IMR-90 (cell line): ENCODE measurements around the gene TMEM131L. TPM values are rescaled to one million over a fixed set of nuclear protein-coding genes. Genes with fewer than 3 reads are reported as not detected.

ENCODE experiments used
- ATAC-seq: fragments of 200-7000 bp; cut with Tn5 transposase; 2 replicates; pipeline ENCODE4 v1.9.1; 2020; ENCODE audit warnings: low read depth, mild to moderate bottlenecking, moderate library complexity
- BruUV-seq: library from RNA; stranded (reverse); fragments of 400-500 nt; replicated peaks from 2 replicates; lab custom pipeline; 2021; lab: Mats Ljungman, UMichigan
- CTCF ChIA-PET: fragments of 300-600 bp; formaldehyde crosslinking; extraction: SDS; loops from one replicate; lab custom pipeline; 2021; ENCODE audit warnings: antibody characterized with exemption; lab: Yijun Ruan, JAX
- POLR2A ChIA-PET: fragments of 300-600 bp; sonication (Branson Sonifier 250); formaldehyde crosslinking; loops from one replicate; lab custom pipeline; 2022; ENCODE audit warnings: antibody characterized with exemption; ENCODE audit not compliant: unreplicated experiment; lab: Charles Lee
- DNase-seq: peaks from one replicate; pipeline ENCODE4 v3.0.0; 2013
- H2AFZ ChIP-seq: replicated peaks from 2 replicates; pipeline ENCODE3; 2013; ENCODE audit warnings: low read length, mild to moderate bottlenecking; ENCODE audit not compliant: poor library complexity
- H2AK5ac ChIP-seq: 2 replicates; pipeline ENCODE4 v1.6.1; 2013; ENCODE audit warnings: low read depth, low read length, inconsistent platforms
- H2AK9ac ChIP-seq: replicated peaks from 2 replicates; pipeline ENCODE3; 2013; ENCODE audit warnings: mild to moderate bottlenecking, low read depth, low read length, moderate library complexity; ENCODE audit not compliant: poor library complexity
- H2BK120ac ChIP-seq: 2 replicates; pipeline ENCODE4 v1.6.1; 2013; ENCODE audit warnings: low read depth, low read length, inconsistent platforms
- H2BK15ac ChIP-seq: 3 replicates; pipeline ENCODE4 v1.6.1; 2013; ENCODE audit warnings: low read depth, low read length, inconsistent platforms
- H2BK20ac ChIP-seq: 2 replicates; pipeline ENCODE4 v1.6.1; 2013; ENCODE audit warnings: low read depth, mild to moderate bottlenecking, inconsistent platforms, low read length, moderate library complexity
- H2BK5ac ChIP-seq: 2 replicates; pipeline ENCODE4 v1.6.1; 2013; ENCODE audit warnings: mild to moderate bottlenecking, low read depth, low read length, inconsistent platforms; ENCODE audit not compliant: poor library complexity, severe bottlenecking
- H3K14ac ChIP-seq: replicated peaks from 2 replicates; pipeline ENCODE4 v1.6.1; 2013; ENCODE audit warnings: low read depth, low read length, inconsistent platforms
- H3K18ac ChIP-seq: 2 replicates; pipeline ENCODE4 v1.6.1; 2013; ENCODE audit warnings: low read depth, low read length, control low read depth
- H3K23ac ChIP-seq: 2 replicates; pipeline ENCODE4 v1.6.1; 2013; ENCODE audit warnings: low read depth, low read length, inconsistent platforms
- H3K27ac ChIP-seq: 2 replicates; pipeline ENCODE4 v1.5.1; 2013; ENCODE audit warnings: mild to moderate bottlenecking, control low read depth, low read length; ENCODE audit not compliant: insufficient read depth
- H3K27me3 ChIP-seq: 2 replicates; pipeline ENCODE4 v1.6.1; 2013; ENCODE audit warnings: low read length; ENCODE audit not compliant: control insufficient read depth, insufficient read depth
- H3K36me3 ChIP-seq: 2 replicates; pipeline ENCODE4 v1.6.1; 2013; ENCODE audit warnings: low read length, mixed read lengths; ENCODE audit not compliant: control insufficient read depth, insufficient read depth
- H3K4ac ChIP-seq: 2 replicates; pipeline ENCODE4 v1.6.1; 2013; ENCODE audit warnings: low read depth, low read length, inconsistent platforms
- H3K4me1 ChIP-seq: 2 replicates; pipeline ENCODE4 v1.6.1; 2013; ENCODE audit warnings: low read length, mixed read lengths; ENCODE audit not compliant: control insufficient read depth, insufficient read depth
- H3K4me2 ChIP-seq: 2 replicates; pipeline ENCODE4 v1.6.1; 2013; ENCODE audit warnings: low read depth, mild to moderate bottlenecking, control low read depth, low read length, moderate library complexity
- H3K4me3 ChIP-seq: 2 replicates; pipeline ENCODE4 v1.5.1; 2013; ENCODE audit warnings: low read depth, mild to moderate bottlenecking, control low read depth, low read length, moderate library complexity; ENCODE audit not compliant: insufficient read depth
- H3K56ac ChIP-seq: 2 replicates; pipeline ENCODE4 v1.6.1; 2013; ENCODE audit warnings: low read length, inconsistent platforms; ENCODE audit not compliant: insufficient read depth; ENCODE audit errors: extremely low read depth
- H3K79me1 ChIP-seq, 2 experiments: 2 replicates each; pipeline ENCODE4 v1.6.1; 2013; ENCODE audit warnings: low read length in 2 of 2, inconsistent platforms in 1 of 2, low read depth in 1 of 2
- H3K9ac ChIP-seq: 2 replicates; pipeline ENCODE4 v1.6.1; 2013; ENCODE audit warnings: low read depth, low read length, control low read depth
- H3K9me1 ChIP-seq: 2 replicates; pipeline ENCODE4 v1.6.1; 2013; ENCODE audit warnings: low read length, inconsistent platforms; ENCODE audit not compliant: insufficient read depth
- H3K9me3 ChIP-seq: 2 replicates; pipeline ENCODE4 v1.6.1; 2013; ENCODE audit warnings: low read length; ENCODE audit not compliant: control insufficient read depth, insufficient read depth
- H4K20me1 ChIP-seq: 2 replicates; pipeline ENCODE4 v1.6.1; 2013; ENCODE audit warnings: low read length, inconsistent platforms; ENCODE audit not compliant: insufficient read depth
- H4K5ac ChIP-seq: 2 replicates; pipeline ENCODE4 v1.6.1; 2013; ENCODE audit warnings: mild to moderate bottlenecking, low read depth, low read length, control low read depth
- H4K8ac ChIP-seq, 2 experiments: 2 replicates each; pipeline ENCODE4 v1.6.1; 2013; ENCODE audit warnings: low read depth in 2 of 2, low read length in 2 of 2, control low read depth in 1 of 2, inconsistent platforms in 1 of 2
- H4K91ac ChIP-seq: 2 replicates; pipeline ENCODE4 v1.6.1; 2013; ENCODE audit warnings: low read depth, low read length, inconsistent platforms; ENCODE audit not compliant: insufficient read depth
- BHLHE40 ChIP-seq: fragments of 150-350 bp; IDR thresholded peaks from 2 replicates; pipeline ENCODE4 v1.6.1; 2016; ENCODE audit warnings: mild to moderate bottlenecking, low read depth, low read length
- CEBPB ChIP-seq: IDR thresholded peaks from 2 replicates; pipeline ENCODE4 v1.6.1; 2012; ENCODE audit warnings: low read depth, low read length, improper control_type of control experiment
- CHD1 ChIP-seq: IDR thresholded peaks from 2 replicates; pipeline ENCODE4 v1.6.1; 2012; ENCODE audit warnings: low read depth, low read length, improper control_type of control experiment
- FOS ChIP-seq: fragments of 150-350 bp; IDR thresholded peaks from 2 replicates; pipeline ENCODE4 v1.6.1; 2016; ENCODE audit warnings: low read depth, low read length
- MAFK ChIP-seq: IDR thresholded peaks from 2 replicates; pipeline ENCODE4 v1.6.1; 2012; ENCODE audit warnings: low read depth, low read length, improper control_type of control experiment
- MAZ ChIP-seq: IDR thresholded peaks from 2 replicates; pipeline ENCODE4 v1.6.1; 2012; ENCODE audit warnings: low read depth, mild to moderate bottlenecking, low read length, improper control_type of control experiment, moderate library complexity, borderline replicate concordance
- MXI1 ChIP-seq: IDR thresholded peaks from 2 replicates; pipeline ENCODE4 v1.6.1; 2012; ENCODE audit warnings: low read depth, mild to moderate bottlenecking, low read length, moderate library complexity, borderline replicate concordance
- NFE2L2 ChIP-seq: fragments of 150-350 bp; IDR thresholded peaks from 2 replicates; pipeline ENCODE4 v1.6.1; 2016; ENCODE audit warnings: low read depth, mild to moderate bottlenecking, low read length
- POLR2A ChIP-seq: IDR thresholded peaks from 2 replicates; pipeline ENCODE4 v1.6.1; 2012; ENCODE audit warnings: mild to moderate bottlenecking, low read depth, low read length
- RAD21 ChIP-seq: IDR thresholded peaks from 2 replicates; pipeline ENCODE4 v1.6.1; 2012; ENCODE audit warnings: low read length, improper control_type of control experiment
- RCOR1 ChIP-seq: IDR thresholded peaks from 2 replicates; pipeline ENCODE4 v1.6.1; 2012; ENCODE audit warnings: mild to moderate bottlenecking, low read length, improper control_type of control experiment; ENCODE audit not compliant: insufficient replicate concordance
- RFX5 ChIP-seq: IDR thresholded peaks from 2 replicates; pipeline ENCODE4 v1.8.0; 2012; ENCODE audit warnings: low read depth, mild to moderate bottlenecking, low read length, moderate library complexity
- SMC3 ChIP-seq: fragments of 150-350 bp; IDR thresholded peaks from 2 replicates; pipeline ENCODE4 v1.6.1; 2016; ENCODE audit warnings: low read depth, mild to moderate bottlenecking, antibody characterized with exemption, low read length, moderate library complexity
- USF2 ChIP-seq: fragments of 150-350 bp; IDR thresholded peaks from 2 replicates; pipeline ENCODE4 v1.6.1; 2017; ENCODE audit warnings: mild to moderate bottlenecking, antibody characterized with exemption, low read length, low read depth
- WGBS, 2 experiments: methylation state at CpG; one replicate each; pipeline versions ENCODE4 v1.1.5 to v1.1.7; 2013; ENCODE audit warnings: missing lambda C conversion rate in 2 of 2; ENCODE audit not compliant: insufficient read length in 1 of 2; ENCODE audit errors: extremely low coverage in 2 of 2; 5-methylcytosine and 5-hydroxymethylcytosine counted together
- dilution Hi-C: fragments of 300-500 bp; cut with HindIII; formaldehyde crosslinking; loops from one replicate; pipeline ENCODE4 v1.14.3; 2018; ENCODE audit warnings: low sequenced_read_pairs; ENCODE audit not compliant: unreplicated experiment
- in situ Hi-C: fragments of 300-500 bp; cut with MboI; formaldehyde crosslinking; loops from 3 replicates; pipeline ENCODE4 v1.14.3; 2019; ENCODE audit warnings: low sequenced_read_pairs, inconsistent platforms, mixed read lengths
- intact Hi-C: fragments of 100-400 bp; cut with micrococcal nuclease; formaldehyde crosslinking; loops from 2 replicates; pipeline ENCODE4 v1.10.0; 2022
- polyA plus RNA-seq, 3 experiments: library from polyadenylated mRNA; depleted of rRNA; stranded (reverse); fragments of >200 nt; gene quantifications; 2 replicates each; pipeline ENCODE4 v1.2.3, GENCODE V29; 2012; ENCODE audit warnings: low replicate concordance in 1 of 3
- total RNA-seq: library from RNA; depleted of rRNA; stranded (reverse); fragments of >200 nt; gene quantifications from 2 replicates; pipeline ENCODE4 v1.2.3, GENCODE V29; 2012
- TF ChIP-seq, protein P1 (sequence below): conservative IDR thresholded peaks from 2 replicates; pipeline ENCODE4 v1.5.1; 2012; ENCODE audit warnings: mild to moderate bottlenecking, low read depth, low read length, improper control_type of control experiment
- TF ChIP-seq, protein P2 (sequence below): fragments of 150-350 bp; IDR thresholded peaks from 2 replicates; pipeline ENCODE4 v1.6.1; 2016; ENCODE audit warnings: low read depth, mild to moderate bottlenecking, low read length, moderate library complexity, borderline replicate concordance

Gene TMEM131L
- total and polyA plus RNA-seq, 2 of the 4 experiments (the other 2 are of a cell fraction), result 8.4 to 23.8 TPM

DNA sequence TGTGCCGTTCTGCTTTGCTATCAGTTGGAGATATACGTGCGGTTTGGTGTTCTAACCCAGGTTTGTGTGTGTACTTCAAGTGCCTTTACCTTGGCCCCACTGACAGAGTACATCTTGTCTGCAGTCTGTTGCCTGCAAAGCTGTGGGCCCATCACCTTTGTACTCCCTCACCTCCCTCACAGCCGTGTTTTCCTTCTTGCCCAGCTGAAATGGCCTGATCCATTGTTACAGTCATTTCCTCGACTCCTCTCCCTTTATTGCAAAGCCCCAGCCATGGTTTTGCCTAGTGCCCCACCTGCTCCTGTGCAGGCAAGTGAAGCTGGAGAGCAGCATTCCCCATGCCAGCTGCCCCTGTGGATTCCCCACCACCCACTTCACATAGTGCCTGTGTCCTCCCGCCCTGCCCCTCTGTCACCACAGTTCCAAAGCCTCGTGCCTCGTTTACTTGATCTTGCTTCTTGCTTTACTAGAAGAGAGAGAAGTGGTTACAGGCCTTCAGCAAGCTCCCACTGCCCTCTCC is 162.7 kb downstream of the TMEM131L start:
- WGBS, 2 experiments, result 72% methylated on average over 2 of the region's 8 CpGs; no CpG with 5 or more reads in 1 of the 2 experiments
- no peak overlapping the region for H2AK9ac ChIP-seq
- intact Hi-C loops (no loop called here), dilution Hi-C loops (no loop called here), in situ Hi-C loops (no loop called here)
- no peak overlapping the region for H4K8ac ChIP-seq
- H3K14ac ChIP-seq, result no peak overlapping the region
- H3K4me2 ChIP-seq, result no peak overlapping the region
- DNase-seq, result no peak
- POLR2A ChIA-PET, result no interaction called here
- H3K23ac ChIP-seq, result no peak overlapping the region
- peaks cover 3% of the 10 kb centered on the region; the same call in 1 of the 2 replicates for H3K9me1 ChIP-seq
- H3K4me1 ChIP-seq, result no peaks in the 10 kb centered on the region
- no peak overlapping the region for H2AFZ ChIP-seq
- TF ChIP-seq MAFK, result no peak
- no peak for TF ChIP-seq RAD21
- TF ChIP-seq NFE2L2, result no peak
- TF ChIP-seq FOS, result no peak
- TF ChIP-seq, protein P1, sequence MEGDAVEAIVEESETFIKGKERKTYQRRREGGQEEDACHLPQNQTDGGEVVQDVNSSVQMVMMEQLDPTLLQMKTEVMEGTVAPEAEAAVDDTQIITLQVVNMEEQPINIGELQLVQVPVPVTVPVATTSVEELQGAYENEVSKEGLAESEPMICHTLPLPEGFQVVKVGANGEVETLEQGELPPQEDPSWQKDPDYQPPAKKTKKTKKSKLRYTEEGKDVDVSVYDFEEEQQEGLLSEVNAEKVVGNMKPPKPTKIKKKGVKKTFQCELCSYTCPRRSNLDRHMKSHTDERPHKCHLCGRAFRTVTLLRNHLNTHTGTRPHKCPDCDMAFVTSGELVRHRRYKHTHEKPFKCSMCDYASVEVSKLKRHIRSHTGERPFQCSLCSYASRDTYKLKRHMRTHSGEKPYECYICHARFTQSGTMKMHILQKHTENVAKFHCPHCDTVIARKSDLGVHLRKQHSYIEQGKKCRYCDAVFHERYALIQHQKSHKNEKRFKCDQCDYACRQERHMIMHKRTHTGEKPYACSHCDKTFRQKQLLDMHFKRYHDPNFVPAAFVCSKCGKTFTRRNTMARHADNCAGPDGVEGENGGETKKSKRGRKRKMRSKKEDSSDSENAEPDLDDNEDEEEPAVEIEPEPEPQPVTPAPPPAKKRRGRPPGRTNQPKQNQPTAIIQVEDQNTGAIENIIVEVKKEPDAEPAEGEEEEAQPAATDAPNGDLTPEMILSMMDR, result no peak
- no peak for TF ChIP-seq SMC3
- TF ChIP-seq BHLHE40, result no peak
- no peak for TF ChIP-seq POLR2A
- no peak for TF ChIP-seq RFX5
- TF ChIP-seq MAZ, result no peak
- TF ChIP-seq RCOR1, result no peak
- no peak for TF ChIP-seq CEBPB
- TF ChIP-seq MXI1, result no peak
- TF ChIP-seq, protein P2, sequence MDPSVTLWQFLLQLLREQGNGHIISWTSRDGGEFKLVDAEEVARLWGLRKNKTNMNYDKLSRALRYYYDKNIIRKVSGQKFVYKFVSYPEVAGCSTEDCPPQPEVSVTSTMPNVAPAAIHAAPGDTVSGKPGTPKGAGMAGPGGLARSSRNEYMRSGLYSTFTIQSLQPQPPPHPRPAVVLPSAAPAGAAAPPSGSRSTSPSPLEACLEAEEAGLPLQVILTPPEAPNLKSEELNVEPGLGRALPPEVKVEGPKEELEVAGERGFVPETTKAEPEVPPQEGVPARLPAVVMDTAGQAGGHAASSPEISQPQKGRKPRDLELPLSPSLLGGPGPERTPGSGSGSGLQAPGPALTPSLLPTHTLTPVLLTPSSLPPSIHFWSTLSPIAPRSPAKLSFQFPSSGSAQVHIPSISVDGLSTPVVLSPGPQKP, result no peak
- TF ChIP-seq USF2, result no peak
- TF ChIP-seq CHD1, result no peak
- peaks cover 37% of the 10 kb centered on the region for H3K36me3 ChIP-seq
- no TSS peak for BruUV-seq
- no peak overlapping the region for H3K18ac ChIP-seq
- H3K4ac ChIP-seq, result no peak overlapping the region
- CTCF ChIA-PET, result no interaction called here
- H2BK20ac ChIP-seq, result no peak overlapping the region
- H3K9me3 ChIP-seq, result no peaks in the 10 kb centered on the region
- H4K5ac ChIP-seq, result no peak overlapping the region
- no peak overlapping the region for H2AK5ac ChIP-seq
- no peak overlapping the region for H2BK5ac ChIP-seq
- H3K27ac ChIP-seq, result no peak overlapping the region
- no peak overlapping the region for H3K56ac ChIP-seq
- no peak overlapping the region for H3K4me3 ChIP-seq
- H3K27me3 ChIP-seq, result no peaks in the 10 kb centered on the region
- H4K20me1 ChIP-seq, result no peaks in the 10 kb centered on the region
- no peak overlapping the region for H2BK15ac ChIP-seq
- no peak overlapping the region for H4K91ac ChIP-seq
- ATAC-seq, result no peak
- no peaks in the 10 kb centered on the region for H3K79me1 ChIP-seq
- no peak overlapping the region for H2BK120ac ChIP-seq
- H3K9ac ChIP-seq, result no peak overlapping the region
